Measurements from ENCODE around the gene OVOL3.

OVOL3 gene

GRCh38 chr19:36112678-36113077 is 1.7 kb downstream of the OVOL3 start:
- TF ChIP-seq CTCF (IDR thresholded peaks at IDR 0.05; ENCODE audit: low read depth, low read length) = no peak
- DNase-seq (ENCODE audit: extremely low read depth, low read depth) = no peak

- no peak for TF ChIP-seq CTCF (IDR thresholded peaks at IDR 0.05; ENCODE audit: low read depth, low read length)
- no peak for DNase-seq (ENCODE audit: extremely low read depth, low read depth)
Observed at GRCh38 chr19:36113425-36113824, 2.5 kb downstream of the OVOL3 start.

GRCh38 chr19:36113894-36114720 is 3.2 kb downstream of the OVOL3 start:
- DNase-seq (ENCODE audit: extremely low read depth, low read depth) = no peak
- no peak; the same call in 1 of the 2 replicates for TF ChIP-seq CTCF (IDR thresholded peaks at IDR 0.05; ENCODE audit: low read depth, low read length)

- peak; percentile 100 for DNase-seq (ENCODE audit: extremely low read depth, low read depth)
- TF ChIP-seq CTCF (IDR thresholded peaks at IDR 0.05; ENCODE audit: low read depth, low read length) = no peak
Observed at GRCh38 chr19:36114721-36115452, 3.9 kb downstream of the OVOL3 start, which contains the start of gene POLR2I. TSS of gene POLR2I (minus strand) at chr19:36114875. CDS start at chr19:36114856, 19 bp downstream.

- no peak for TF ChIP-seq CTCF (IDR thresholded peaks at IDR 0.05; ENCODE audit: low read depth, low read length)
Observed at GRCh38 chr19:36115453-36116343, 4.8 kb downstream of the OVOL3 start, which contains the start of gene TBCB. TSS of gene TBCB (plus strand) at chr19:36115468. CDS start at chr19:36115561, 93 bp downstream.

GRCh38 chr19:36116344-36116637 is 5.3 kb downstream of the OVOL3 start:
- DNase-seq (ENCODE audit: extremely low read depth, low read depth) = no peak
- TF ChIP-seq CTCF (IDR thresholded peaks at IDR 0.05; ENCODE audit: low read depth, low read length) = no peak

More at GRCh38 chr19:36115453-36116343, 4.8 kb downstream of the OVOL3 start, which contains the start of gene TBCB:
- DNase-seq (ENCODE audit: extremely low read depth, low read depth) = no peak

All from AG09319 (cell line).